T-helper 17 cell (primary cell): ENCODE measurements around the gene SRSF2. TPM values are rescaled to one million over a fixed set of nuclear protein-coding genes. Genes with fewer than 3 reads are reported as not detected.
"Not testable (repeated sequence)": the region's sequence is repeated elsewhere in the genome, so short reads cannot be mapped to it uniquely, and the experiment has no call there.

ENCODE experiments used
- ATAC-seq: fragments of 150-1000 bp; cut with Tn5 transposase; 2 replicates; pipeline ENCODE4 v1.10.0; 2021; ENCODE audit warnings: mild to moderate bottlenecking, moderate library complexity
- DNase-seq, 3 donors: peaks; one replicate each; pipeline versions ENCODE4 v3.0.0 to v3.0.0-alpha.2; 2020 to 2021
- H3K9me3 ChIP-seq: one replicate; pipeline ENCODE4 v1.7.0; 2013; ENCODE audit warnings: low read length, mild to moderate bottlenecking; ENCODE audit not compliant: control insufficient read depth, poor library complexity, severe bottlenecking
- H3K27ac Mint-ChIP-seq: one replicate; pipeline ENCODE4 v1.8.0; 2022; ENCODE audit warnings: mild to moderate bottlenecking, moderate library complexity, mixed read lengths
- H3K27me3 Mint-ChIP-seq: one replicate; pipeline ENCODE4 v1.8.0; 2022; ENCODE audit warnings: mixed read lengths
- H3K36me3 Mint-ChIP-seq: one replicate; pipeline ENCODE4 v1.8.0; 2022; ENCODE audit warnings: low read depth, mixed read lengths
- H3K4me1 Mint-ChIP-seq: one replicate; pipeline ENCODE4 v1.8.0; 2022; ENCODE audit warnings: mild to moderate bottlenecking, mixed read lengths
- H3K4me3 Mint-ChIP-seq: one replicate; pipeline ENCODE4 v1.8.0; 2022; ENCODE audit warnings: mild to moderate bottlenecking, moderate library complexity, mixed read lengths
- total RNA-seq, 4 donors: library from RNA in 2 of 4; stranded (reverse) in 2 of 4; gene quantifications; one replicate each; pipeline ENCODE4 v1.2.3 and lab custom pipeline; 2022 to 2026

Gene SRSF2
- total RNA-seq, 2 donors from 2014 or later = 351 to 393 TPM

GRCh38 chr17:76751416-76751993 lies 14.4 kb upstream of the SRSF2 start:
- H3K36me3 Mint-ChIP-seq = peaks cover 5% of the 10 kb centered on the region
- no peak overlapping the region for H3K4me3 Mint-ChIP-seq
- no peak for DNase-seq
- H3K27ac Mint-ChIP-seq = peak overlapping the region; percentile 99
- no peak for ATAC-seq
- H3K9me3 ChIP-seq = no peaks in the 10 kb centered on the region
- H3K27me3 Mint-ChIP-seq = no peaks in the 10 kb centered on the region
- H3K4me1 Mint-ChIP-seq = peaks cover 18% of the 10 kb centered on the region

GRCh38 chr17:76748657-76749056 lies 11.5 kb upstream of the SRSF2 start:
- H3K4me3 Mint-ChIP-seq = no peak overlapping the region
- H3K4me1 Mint-ChIP-seq = peaks cover 18% of the 10 kb centered on the region
- no peak for ATAC-seq
- peaks cover 5% of the 10 kb centered on the region for H3K36me3 Mint-ChIP-seq
- DNase-seq = no peak
- H3K27me3 Mint-ChIP-seq = no peaks in the 10 kb centered on the region
- no peak overlapping the region for H3K27ac Mint-ChIP-seq
- H3K9me3 ChIP-seq = no peaks in the 10 kb centered on the region

GRCh38 chr17:76747716-76748363 lies 10.7 kb upstream of the SRSF2 start:
- no peak for DNase-seq
- H3K4me1 Mint-ChIP-seq = peaks cover 10% of the 10 kb centered on the region
- ATAC-seq = no peak
- peaks cover 5% of the 10 kb centered on the region for H3K36me3 Mint-ChIP-seq
- no peaks in the 10 kb centered on the region for H3K9me3 ChIP-seq
- H3K4me3 Mint-ChIP-seq = no peak overlapping the region
- no peak overlapping the region for H3K27ac Mint-ChIP-seq
- no peaks in the 10 kb centered on the region for H3K27me3 Mint-ChIP-seq

- not testable (repeated sequence) for H3K4me3 Mint-ChIP-seq, H3K27me3 Mint-ChIP-seq, H3K9me3 ChIP-seq, H3K27ac Mint-ChIP-seq, H3K4me1 Mint-ChIP-seq, ATAC-seq, DNase-seq, H3K36me3 Mint-ChIP-seq
Observed at GRCh38 chr17:76745785-76746184, 8.7 kb upstream of the SRSF2 start.

GRCh38 chr17:76744747-76745146 lies 7.6 kb upstream of the SRSF2 start:
- Mint-ChIP-seq H3K36me3 (peaks cover 4% of the 10 kb centered on the region), H3K27ac (no peak overlapping the region), H3K4me3 (peak overlapping the region; percentile 33), H3K27me3 (no peaks in the 10 kb centered on the region), H3K4me1 (peaks cover 10% of the 10 kb centered on the region)
- no peaks in the 10 kb centered on the region for H3K9me3 ChIP-seq
- no peak for DNase-seq
- ATAC-seq = no peak

GRCh38 chr17:76742958-76743357 lies 5.8 kb upstream of the SRSF2 start:
- H3K4me1 Mint-ChIP-seq = peaks cover 21% of the 10 kb centered on the region
- no peaks in the 10 kb centered on the region for H3K9me3 ChIP-seq
- no peak overlapping the region for H3K4me3 Mint-ChIP-seq
- no peaks in the 10 kb centered on the region for H3K27me3 Mint-ChIP-seq
- ATAC-seq (no peak), DNase-seq (no peak)
- peaks cover 2% of the 10 kb centered on the region for H3K36me3 Mint-ChIP-seq
- no peak overlapping the region for H3K27ac Mint-ChIP-seq

GRCh38 chr17:76740329-76741118 lies 3.4 kb upstream of the SRSF2 start:
- Mint-ChIP-seq H3K4me3 (no peak overlapping the region), H3K27me3 (no peaks in the 10 kb centered on the region), H3K36me3 (peaks cover 5% of the 10 kb centered on the region), H3K27ac (no peak overlapping the region), H3K4me1 (peaks cover 28% of the 10 kb centered on the region)
- peaks cover 6% of the 10 kb centered on the region for H3K9me3 ChIP-seq
- no peak for DNase-seq
- no peak for ATAC-seq

- H3K4me1 Mint-ChIP-seq = peaks cover 33% of the 10 kb centered on the region
- not testable (repeated sequence) for H3K4me3 Mint-ChIP-seq, H3K27me3 Mint-ChIP-seq, ATAC-seq, H3K9me3 ChIP-seq, DNase-seq, H3K36me3 Mint-ChIP-seq
- peak overlapping the region; percentile 29 for H3K27ac Mint-ChIP-seq
Observed at GRCh38 chr17:76739568-76740115, 2.5 kb upstream of the SRSF2 start.

- no peaks in the 10 kb centered on the region for H3K27me3 Mint-ChIP-seq
- H3K4me3 Mint-ChIP-seq = peak overlapping the region; percentile 96
- DNase-seq (no peak), ATAC-seq (no peak)
- peaks cover 13% of the 10 kb centered on the region for H3K36me3 Mint-ChIP-seq
- H3K4me1 Mint-ChIP-seq = peaks cover 44% of the 10 kb centered on the region
- H3K27ac Mint-ChIP-seq = peak overlapping the region; percentile 99
- H3K9me3 ChIP-seq = peaks cover 6% of the 10 kb centered on the region
Observed at GRCh38 chr17:76738468-76738850, 1.3 kb upstream of the SRSF2 start.

- DNase-seq (peak; percentile 86 to 94 (median 91)), ATAC-seq (peak; percentile 75)
- peaks cover 6% of the 10 kb centered on the region for H3K9me3 ChIP-seq
- H3K36me3 Mint-ChIP-seq = peaks cover 13% of the 10 kb centered on the region
- H3K27ac Mint-ChIP-seq = peak within 1 kb of the TSS; percentile 99
- H3K27me3 Mint-ChIP-seq = no peaks in the 10 kb centered on the region
- H3K4me1 Mint-ChIP-seq = peaks cover 50% of the 10 kb centered on the region
- peak within 1 kb of the TSS; percentile 96 for H3K4me3 Mint-ChIP-seq
Observed at GRCh38 chr17:76737676-76738467, 741 bp upstream of the SRSF2 start, which contains the start of gene MFSD11. TSS of gene MFSD11 (plus strand) at chr17:76738119. CDS start at chr17:76738353, 234 bp downstream.

GRCh38 chr17:76736349-76737081 lies 616 bp downstream of the SRSF2 start:
- H3K9me3 ChIP-seq = peaks cover 6% of the 10 kb centered on the region
- DNase-seq (peak; percentile 50 to 63 (median 59)), ATAC-seq (peak; percentile 18)
- no peaks in the 10 kb centered on the region for H3K27me3 Mint-ChIP-seq
- peak overlapping the region; percentile 96 for H3K4me3 Mint-ChIP-seq
- H3K27ac Mint-ChIP-seq = peak overlapping the region; percentile 99
- H3K4me1 Mint-ChIP-seq = peaks cover 49% of the 10 kb centered on the region
- peaks cover 12% of the 10 kb centered on the region for H3K36me3 Mint-ChIP-seq
